ENCODE results near the gene ISG20.

ISG20 gene

GRCh38 chr15:88655103-88655553 lies 16.3 kb downstream of the ISG20 start:
- no peak for DNase-seq

DNA sequence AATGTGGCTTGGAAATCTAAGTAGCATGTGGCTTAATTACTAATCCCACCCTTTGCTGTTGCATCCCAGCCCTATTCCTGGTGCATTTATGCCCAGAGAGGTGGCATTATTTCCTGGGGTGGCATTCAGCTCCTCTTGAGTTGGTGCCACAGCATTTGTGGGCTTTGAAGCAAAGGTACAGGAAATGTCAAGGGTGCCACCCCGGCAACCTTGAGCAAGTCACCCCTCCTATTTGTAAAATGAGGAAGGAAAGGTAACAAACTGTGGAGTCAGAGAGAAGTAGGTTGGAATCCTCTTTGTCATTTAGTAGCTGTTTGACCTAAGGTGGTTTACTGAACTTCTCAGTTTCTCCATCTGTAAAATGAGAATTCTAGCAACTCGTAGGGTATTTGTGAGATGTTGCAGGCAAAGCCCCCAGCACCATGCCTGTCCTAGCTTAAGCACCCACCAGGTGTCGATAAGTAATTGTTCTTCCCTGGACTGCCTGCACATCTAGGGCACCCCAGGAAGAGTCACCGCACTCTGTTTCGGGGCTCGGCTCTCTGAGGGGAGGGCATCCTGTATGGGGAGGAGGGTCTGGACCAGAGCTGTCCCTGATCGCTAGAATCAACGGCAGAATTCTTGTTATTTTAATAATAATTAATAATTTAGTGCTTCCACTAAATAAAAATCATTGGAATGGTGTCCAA lies 17.1 kb downstream of the ISG20 start:
- no peak for DNase-seq

DNA sequence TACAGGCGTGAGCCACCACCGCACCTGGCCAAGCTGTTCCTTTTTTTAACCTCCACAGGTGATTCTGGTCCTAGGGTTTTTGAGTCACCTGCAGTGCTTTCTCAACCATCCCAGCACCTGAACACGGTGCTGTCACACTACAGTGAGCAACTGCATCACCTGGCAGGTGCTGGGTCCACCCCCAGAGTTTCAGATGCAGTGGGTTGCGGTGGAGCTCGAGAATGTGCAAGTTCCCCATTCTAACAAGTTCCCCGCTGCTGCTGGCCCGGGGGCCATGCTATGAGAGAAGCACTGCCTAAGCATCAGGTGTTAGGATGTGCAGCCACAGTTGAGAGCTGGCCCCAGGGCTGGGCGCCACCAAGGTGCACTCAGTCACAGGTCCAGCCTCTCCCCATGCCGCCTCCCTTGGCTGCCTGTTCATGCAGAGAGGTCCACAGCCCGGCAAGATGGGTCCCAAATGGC lies 18.0 kb downstream of the ISG20 start:
- no peak for DNase-seq

DNA sequence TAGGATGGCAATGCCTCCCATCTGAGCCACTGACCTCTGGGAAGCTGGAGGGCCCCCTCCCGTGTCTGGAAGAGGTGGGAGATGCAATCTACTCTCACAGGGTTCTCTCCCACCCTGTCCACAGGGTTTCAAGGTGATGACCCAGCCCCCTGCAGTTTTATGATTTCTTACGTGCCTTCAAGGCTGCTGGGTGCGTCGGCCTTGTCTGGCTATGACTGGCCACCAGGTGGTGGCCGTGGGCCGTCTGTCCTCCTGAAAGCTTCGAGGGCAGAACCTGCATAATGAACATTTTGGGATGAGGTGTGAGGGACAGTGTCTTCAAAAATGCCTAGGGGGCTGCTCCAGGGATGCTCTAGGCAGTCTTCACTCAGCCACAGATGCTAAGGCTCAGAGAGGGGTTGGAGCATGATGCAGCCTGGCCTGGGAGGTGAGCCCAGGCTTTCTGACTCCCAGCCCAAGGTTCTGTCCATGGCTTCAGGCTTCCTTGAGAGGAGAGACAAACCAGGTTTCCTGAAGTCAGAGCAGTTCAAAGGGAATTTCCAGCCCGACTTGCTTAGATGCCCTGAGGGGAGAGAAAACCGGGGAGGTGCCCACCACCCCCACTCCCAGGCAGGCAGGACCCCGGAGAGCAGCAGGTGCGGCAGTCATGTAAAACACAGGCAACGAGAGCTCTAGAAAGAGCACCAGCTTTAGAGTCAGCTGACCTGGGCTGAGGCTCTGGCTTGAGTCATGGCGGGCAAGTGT lies 18.7 kb downstream of the ISG20 start:
- DNase-seq, result peak; percentile 12

DNA sequence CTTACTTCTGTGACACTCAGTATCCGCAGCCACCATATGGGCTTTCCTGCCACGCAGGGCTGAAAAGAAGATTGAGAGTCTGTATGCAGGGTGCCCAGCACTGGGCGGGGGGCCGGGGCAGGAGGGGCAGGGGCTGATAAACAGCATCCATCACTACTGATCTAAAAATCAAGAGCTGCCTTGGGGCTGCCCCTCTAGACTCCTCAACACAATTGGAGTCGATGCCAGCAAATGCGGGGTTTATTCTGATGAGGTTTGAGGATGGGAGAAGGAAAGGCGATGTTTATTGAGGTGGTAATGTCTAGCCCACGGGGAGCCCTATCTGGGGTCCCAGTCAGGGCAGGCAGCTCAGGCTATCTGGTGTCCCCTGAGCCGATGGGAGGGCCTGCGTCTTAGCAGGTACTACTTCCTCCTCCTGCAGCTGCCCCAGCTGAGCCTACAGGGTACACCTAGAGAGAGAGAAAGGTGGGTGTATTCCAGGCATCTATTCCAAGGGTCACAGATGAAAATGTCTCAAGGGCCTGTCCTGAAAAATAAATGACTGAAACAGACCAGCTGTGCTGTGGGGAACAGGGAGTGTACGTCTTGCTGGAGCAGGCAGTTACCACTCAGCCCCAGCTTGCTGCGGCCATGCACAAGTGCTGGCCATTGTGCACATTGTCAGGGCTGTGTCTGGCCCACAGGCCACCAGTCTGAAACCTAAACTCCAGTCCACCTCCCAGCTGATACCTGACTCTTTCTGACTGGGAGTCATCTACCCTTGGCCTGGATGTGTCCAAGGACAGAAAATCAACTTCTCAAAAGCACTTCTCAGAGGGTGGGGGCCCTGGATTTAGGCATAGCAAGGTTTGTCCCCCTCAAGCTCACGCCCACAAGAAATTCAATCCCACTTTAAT lies 19.5 kb downstream of the ISG20 start:
- DNase-seq, result no peak

GRCh38 chr15:88658972-88659931 lies 20.4 kb downstream of the ISG20 start:
- no peak for DNase-seq

GRCh38 chr15:88661041-88661700 lies 22.4 kb downstream of the ISG20 start:
- DNase-seq, result no peak

GRCh38 chr15:88661761-88662556 lies 23.1 kb downstream of the ISG20 start:
- peak; percentile 68 for DNase-seq

DNA sequence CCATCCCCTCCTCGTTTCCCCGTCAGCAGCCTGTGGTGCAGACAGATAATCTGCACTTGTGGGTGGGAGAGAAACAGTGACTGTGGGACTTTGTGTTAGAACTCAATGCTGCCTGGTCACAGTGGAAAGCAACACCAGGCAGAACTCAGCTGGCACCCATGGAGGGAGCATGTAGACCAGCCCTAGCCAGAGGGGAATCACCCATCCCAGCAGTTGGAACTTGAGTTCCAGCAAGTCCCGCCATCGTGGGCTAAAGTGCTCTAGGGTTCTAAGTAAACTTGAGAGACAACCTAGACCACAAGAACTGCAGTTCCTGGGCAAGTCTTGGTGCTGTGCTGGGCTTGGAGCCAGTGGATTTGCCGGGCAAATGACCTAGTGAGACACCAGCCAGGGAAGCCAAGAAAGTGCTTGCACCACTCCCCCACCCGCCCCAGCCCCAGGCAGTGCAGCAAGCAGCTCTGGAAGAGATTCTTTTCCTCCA lies 24.4 kb downstream of the ISG20 start:
- no peak for DNase-seq

- no peak for DNase-seq
Observed at GRCh38 chr15:88664151-88664778, 25.4 kb downstream of the ISG20 start.

DNA sequence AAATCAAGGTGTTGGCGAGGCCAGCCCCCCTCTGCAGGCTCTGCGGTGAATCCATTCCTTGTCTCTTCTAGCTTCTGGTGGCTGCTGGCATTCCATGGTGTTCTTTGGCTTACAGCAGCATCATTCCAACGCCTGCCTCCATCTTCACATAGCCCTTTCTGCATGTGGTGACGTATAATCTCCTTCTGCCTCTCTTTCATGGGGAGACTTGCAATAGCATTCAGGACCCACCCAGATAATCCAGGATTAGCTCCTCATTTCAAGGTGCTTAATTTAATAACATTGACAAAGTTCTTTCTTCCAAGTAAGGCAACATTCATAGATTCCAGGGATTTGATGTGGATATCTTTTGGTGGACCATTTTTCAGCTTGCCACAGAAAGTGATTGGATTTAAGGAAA lies 35.8 kb downstream of the ISG20 start:
- DNase-seq, result no peak

DNA sequence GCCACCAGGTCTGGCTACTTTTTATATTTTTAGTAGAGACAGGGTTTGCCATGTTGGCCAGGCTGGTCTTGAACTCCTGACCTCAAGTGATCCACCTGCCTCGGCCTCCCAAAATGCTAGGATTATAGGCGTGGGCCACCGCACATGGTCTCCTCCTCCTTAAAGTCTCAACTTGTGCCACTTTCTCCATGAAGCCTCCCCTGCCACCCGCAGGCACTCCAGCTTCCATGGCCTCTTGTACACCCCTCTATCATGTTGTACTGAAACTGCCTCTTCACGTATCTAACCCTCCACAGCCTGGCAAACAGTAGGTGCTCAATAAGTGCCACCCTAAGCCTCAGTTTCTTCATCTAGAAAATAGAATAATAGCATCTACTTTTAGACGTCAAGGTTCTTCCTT lies 39.9 kb downstream of the ISG20 start:
- no peak for DNase-seq

DNA sequence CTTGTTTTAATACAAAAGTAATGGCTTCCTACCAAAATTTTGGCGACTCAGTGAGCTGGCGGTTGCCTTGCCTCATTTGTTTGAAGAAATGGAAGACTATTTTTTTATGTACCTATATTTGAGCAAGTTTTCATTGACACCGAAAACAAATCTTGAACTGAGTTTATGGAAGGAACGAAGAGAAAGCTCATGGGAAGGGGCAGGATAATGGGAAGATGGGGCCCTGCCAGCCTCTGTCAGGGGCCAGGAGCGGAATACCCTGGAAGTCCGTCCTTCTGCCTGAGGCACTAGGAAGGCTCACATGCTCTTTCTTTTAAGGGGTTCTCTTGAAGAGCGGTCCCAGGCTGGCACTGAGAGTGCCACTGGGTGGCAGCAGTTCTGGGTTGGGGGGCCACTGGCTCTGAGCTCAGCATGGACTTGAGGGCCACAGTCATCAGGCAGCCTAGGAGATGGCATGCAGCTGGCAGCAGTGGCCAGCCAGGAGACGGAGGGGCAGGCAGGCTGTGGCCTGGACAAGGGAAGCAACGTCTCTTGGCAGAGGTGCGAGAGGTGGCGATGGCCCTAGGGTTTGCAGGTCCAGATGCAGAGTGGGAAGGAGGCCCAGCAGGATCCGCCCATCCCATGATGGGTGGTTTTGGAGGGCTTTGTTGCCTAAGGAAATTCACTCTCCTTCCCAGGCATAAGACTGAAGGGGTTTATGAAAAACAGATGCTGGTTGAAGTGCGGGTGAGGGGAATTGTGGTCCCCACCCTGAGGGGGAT lies 41.6 kb downstream of the ISG20 start:
- DNase-seq, result no peak

- DNase-seq, result no peak
Observed at GRCh38 chr15:88681610-88682221, 42.9 kb downstream of the ISG20 start.

DNA sequence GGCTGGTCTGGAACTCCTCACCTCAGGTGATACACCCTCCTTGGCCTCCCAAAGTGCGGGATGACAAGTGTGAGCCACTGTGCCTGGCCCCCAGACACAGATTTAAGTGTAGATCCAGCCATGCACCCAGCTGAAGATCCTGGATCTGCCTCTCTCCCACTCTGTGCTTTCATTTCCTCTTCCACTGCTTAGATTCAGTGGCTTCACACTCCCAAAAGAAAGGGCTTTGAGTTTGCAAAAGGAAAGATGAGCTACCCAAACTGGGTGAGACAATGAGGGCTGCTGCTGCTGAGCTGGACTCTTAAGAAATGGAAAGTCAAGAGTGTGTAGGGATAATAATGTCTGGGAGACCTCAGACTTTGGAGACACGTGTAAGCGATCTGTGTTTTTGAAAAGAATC lies 45.5 kb downstream of the ISG20 start:
- DNase-seq, result no peak

DNA sequence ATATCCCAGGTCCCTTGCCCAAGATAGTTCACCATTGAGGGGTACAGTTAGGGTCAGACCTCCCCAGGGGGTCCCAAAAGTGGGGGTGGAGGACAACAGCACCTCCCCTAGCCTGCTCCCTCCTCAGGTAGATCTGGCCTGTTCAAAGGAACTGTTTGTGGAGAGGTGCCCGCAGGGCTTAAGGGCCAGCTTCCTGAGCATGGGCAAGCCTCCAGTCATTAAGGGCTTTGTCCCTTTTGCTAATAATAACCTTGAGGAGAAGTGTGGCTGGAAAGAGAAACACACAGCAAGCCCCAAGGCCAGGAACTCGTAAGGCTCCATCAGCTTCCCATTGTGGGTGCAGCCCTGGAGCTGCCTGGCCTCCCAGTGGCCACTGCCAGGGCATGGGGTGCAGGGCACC lies 47.4 kb downstream of the ISG20 start:
- no peak for DNase-seq

DNA sequence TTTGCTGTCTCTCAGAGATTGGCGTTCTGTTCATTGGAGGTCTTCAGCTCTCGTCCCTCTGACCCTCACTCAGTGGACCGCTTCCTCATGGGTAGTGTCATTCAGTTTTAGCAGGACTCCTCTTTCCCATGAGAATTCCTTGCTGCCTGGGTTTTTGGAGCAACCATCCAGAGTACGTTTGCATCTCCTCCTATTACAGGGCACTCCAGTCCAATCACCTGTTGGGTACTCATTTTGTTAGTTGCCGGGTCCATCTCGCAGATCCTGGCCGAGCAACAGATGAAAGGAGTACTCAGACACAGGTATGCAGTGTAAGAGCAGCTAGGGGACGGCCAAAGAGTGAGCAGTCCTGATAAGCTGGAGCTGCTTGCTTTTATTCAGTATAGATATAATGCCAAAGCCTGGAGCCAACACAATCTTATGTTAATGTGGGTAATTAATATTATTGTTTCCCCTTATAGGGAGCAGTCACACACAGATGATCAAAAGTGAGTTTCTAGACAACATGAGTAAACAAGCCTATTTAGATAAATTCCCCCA lies 49.6 kb downstream of the ISG20 start:
- DNase-seq, result no peak

- DNase-seq, result no peak
Observed at GRCh38 chr15:88690331-88690730, 51.5 kb downstream of the ISG20 start.

DNA sequence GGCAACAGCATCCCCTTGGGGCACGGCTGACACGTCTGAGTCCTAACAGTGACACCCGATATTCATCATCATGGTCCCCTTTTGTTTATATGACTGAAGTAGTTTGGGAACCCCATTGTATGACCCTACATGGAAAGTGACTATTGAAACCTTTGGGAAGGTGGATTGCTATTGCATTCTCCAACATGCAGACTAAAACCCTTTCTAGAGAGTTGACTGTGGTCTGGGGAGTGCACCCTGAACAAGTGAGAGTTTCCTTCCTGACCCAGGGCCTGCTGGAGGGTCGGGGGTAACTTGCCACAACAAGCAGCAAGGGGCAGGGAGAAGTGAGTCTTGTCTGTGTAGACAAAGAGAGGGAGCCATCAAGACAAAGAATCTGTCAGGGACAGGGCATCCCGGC lies 54.4 kb downstream of the ISG20 start:
- DNase-seq, result no peak

All from NCI-H1694 treated with DMSO at 0.1 percent for 48 hours (cell line).